A673 (cell line): Measurements from ENCODE around the gene PHKB. TPM values are rescaled to one million over a fixed set of nuclear protein-coding genes. Genes with fewer than 3 reads are reported as not detected.

Source experiments
- BruUV-seq: library from RNA; stranded (reverse); fragments of 400-500 nt; replicated peaks from 2 replicates; lab custom pipeline; 2021; lab: Mats Ljungman, UMichigan
- CTCF ChIA-PET: fragments of 300-600 bp; sonication (Branson Sonifier 250); formaldehyde crosslinking; loops from one replicate; lab custom pipeline; 2022; ENCODE audit warnings: antibody characterized with exemption; lab: Charles Lee
- POLR2A ChIA-PET: fragments of 300-600 bp; sonication (Branson Sonifier 250); formaldehyde crosslinking; loops from one replicate; lab custom pipeline; 2022; ENCODE audit warnings: antibody characterized with exemption; ENCODE audit not compliant: low non-redundant PET; lab: Charles Lee
- DNase-seq: peaks from one replicate; pipeline ENCODE4 v3.0.0-alpha.2; 2015; ENCODE audit warnings: low spot score
- H3K27ac ChIP-seq: fragments of 200-600 bp; sonication (generic); 2 replicates; pipeline ENCODE4 v1.5.1; 2016; ENCODE audit warnings: mixed run types, low read depth, mild to moderate bottlenecking, mixed read lengths, antibody characterized with exemption, low read length; ENCODE audit not compliant: poor library complexity, severe bottlenecking
- H3K27me3 ChIP-seq: fragments of 200-600 bp; sonication (generic); replicated peaks from 2 replicates; pipeline ENCODE4 v1.6.1; 2017; ENCODE audit warnings: mixed run types, low read depth, mild to moderate bottlenecking, mixed read lengths, antibody characterized with exemption, low read length; ENCODE audit not compliant: insufficient read depth, poor library complexity
- H3K36me3 ChIP-seq: fragments of 200-600 bp; sonication (generic); 2 replicates; pipeline ENCODE4 v1.6.1; 2016; ENCODE audit warnings: mixed run types, mild to moderate bottlenecking, mixed read lengths, antibody characterized with exemption, low read length; ENCODE audit not compliant: insufficient read depth, poor library complexity, severe bottlenecking
- H3K4me1 ChIP-seq: fragments of 200-600 bp; sonication (generic); 2 replicates; pipeline ENCODE4 v1.6.1; 2017; ENCODE audit warnings: mixed run types, mild to moderate bottlenecking, mixed read lengths, antibody characterized with exemption, low read length; ENCODE audit not compliant: insufficient read depth, poor library complexity, severe bottlenecking
- H3K4me3 ChIP-seq: fragments of 200-600 bp; sonication (generic); 2 replicates; pipeline ENCODE4 v1.5.1; 2016; ENCODE audit warnings: low read depth, mixed run types, mild to moderate bottlenecking, mixed read lengths, low read length; ENCODE audit not compliant: poor library complexity, severe bottlenecking
- H3K9me3 ChIP-seq: fragments of 200-600 bp; sonication (generic); 2 replicates; pipeline ENCODE4 v1.6.1; 2016; ENCODE audit warnings: mixed run types, low read depth, mild to moderate bottlenecking, mixed read lengths, antibody characterized with exemption, low read length; ENCODE audit not compliant: poor library complexity, severe bottlenecking
- CTCF ChIP-seq: fragments of 300-800, 200-600 bp; sonication (generic); conservative IDR thresholded peaks from 2 replicates; pipeline ENCODE4 v1.5.1; 2017; ENCODE audit warnings: low read depth, mild to moderate bottlenecking, antibody characterized with exemption, low read length, moderate library complexity, mixed read lengths
- EZH2 ChIP-seq: fragments of 200-600 bp; sonication (generic); IDR thresholded peaks from 2 replicates; pipeline ENCODE4 v1.6.1; 2017; ENCODE audit warnings: borderline replicate concordance, low read depth, mild to moderate bottlenecking, mixed read lengths, antibody characterized with exemption, low read length; ENCODE audit not compliant: poor library complexity, severe bottlenecking
- intact Hi-C: fragments of 100-400 bp; cut with micrococcal nuclease; formaldehyde crosslinking; loops from one replicate; pipeline ENCODE4 v1.10.0; 2022; ENCODE audit not compliant: unreplicated experiment
- total RNA-seq: library from RNA; stranded (reverse); gene quantifications from 2 replicates; pipeline ENCODE4 v1.2.3, GENCODE V29; 2021

PHKB gene
- total RNA-seq, 1 experiment from 2014 or later: 50.6 TPM

- Histone ChIP-seq H3K9me3 (no peaks in the 10 kb centered on the region), H3K27ac (no peak overlapping the region), H3K36me3 (no peaks in the 10 kb centered on the region), H3K27me3 (no peaks in the 10 kb centered on the region), H3K4me3 (no peak overlapping the region), H3K4me1 (no peaks in the 10 kb centered on the region)
- DNase-seq: no peak
- intact Hi-C loops: no loop called here
- ChIA-PET POLR2A (no interaction called here), CTCF (no interaction called here)
- TF ChIP-seq EZH2 (no peak), CTCF (no peak)
- BruUV-seq: no TSS peak
Observed at GRCh38 chr16:47627721-47628120, 166.6 kb downstream of the PHKB start.

GRCh38 chr16:47631131-47631530, 170.0 kb downstream of the PHKB start:
- Histone ChIP-seq H3K27me3 (no peaks in the 10 kb centered on the region), H3K27ac (no peak overlapping the region), H3K9me3 (no peaks in the 10 kb centered on the region), H3K4me3 (no peak overlapping the region), H3K4me1 (no peaks in the 10 kb centered on the region), H3K36me3 (no peaks in the 10 kb centered on the region)
- no TSS peak for BruUV-seq
- ChIA-PET POLR2A (no interaction called here), CTCF (no interaction called here)
- TF ChIP-seq CTCF (no peak), EZH2 (no peak)
- no peak for DNase-seq
- intact Hi-C loops: no loop called here

- BruUV-seq: no TSS peak
- CTCF ChIA-PET: no interaction called here
- no peaks in the 10 kb centered on the region for H3K27me3 ChIP-seq
- H3K9me3 ChIP-seq: no peaks in the 10 kb centered on the region
- H3K4me1 ChIP-seq: no peaks in the 10 kb centered on the region
- TF ChIP-seq EZH2 (no peak), CTCF (no peak)
- POLR2A ChIA-PET: no interaction called here
- H3K4me3 ChIP-seq: no peak overlapping the region
- no peak for DNase-seq
- no peaks in the 10 kb centered on the region for H3K36me3 ChIP-seq
- no peak overlapping the region for H3K27ac ChIP-seq
- intact Hi-C loops: no loop called here
Observed at GRCh38 chr16:47634126-47634525, 173.0 kb downstream of the PHKB start.
